IMR-90 (cell line): ENCODE data around the gene TNK2. TPM values are rescaled to one million over a fixed set of nuclear protein-coding genes. Genes with fewer than 3 reads are reported as not detected.

Source experiments
- ATAC-seq: fragments of 200-7000 bp; cut with Tn5 transposase; 2 replicates; pipeline ENCODE4 v1.9.1; 2020; ENCODE audit warnings: low read depth, mild to moderate bottlenecking, moderate library complexity
- BruUV-seq: library from RNA; stranded (reverse); fragments of 400-500 nt; replicated peaks from 2 replicates; lab custom pipeline; 2021; lab: Mats Ljungman, UMichigan
- CTCF ChIA-PET: fragments of 300-600 bp; formaldehyde crosslinking; extraction: SDS; loops from one replicate; lab custom pipeline; 2021; ENCODE audit warnings: antibody characterized with exemption; lab: Yijun Ruan, JAX
- POLR2A ChIA-PET: fragments of 300-600 bp; sonication (Branson Sonifier 250); formaldehyde crosslinking; loops from one replicate; lab custom pipeline; 2022; ENCODE audit warnings: antibody characterized with exemption; ENCODE audit not compliant: unreplicated experiment; lab: Charles Lee
- DNase-seq: peaks from one replicate; pipeline ENCODE4 v3.0.0; 2013
- H2AFZ ChIP-seq: replicated peaks from 2 replicates; pipeline ENCODE3; 2013; ENCODE audit warnings: low read length, mild to moderate bottlenecking; ENCODE audit not compliant: poor library complexity
- H2AK5ac ChIP-seq: 2 replicates; pipeline ENCODE4 v1.6.1; 2013; ENCODE audit warnings: low read depth, low read length, inconsistent platforms
- H2AK9ac ChIP-seq: replicated peaks from 2 replicates; pipeline ENCODE3; 2013; ENCODE audit warnings: mild to moderate bottlenecking, low read depth, low read length, moderate library complexity; ENCODE audit not compliant: poor library complexity
- H2BK120ac ChIP-seq: 2 replicates; pipeline ENCODE4 v1.6.1; 2013; ENCODE audit warnings: low read depth, low read length, inconsistent platforms
- H2BK15ac ChIP-seq: 3 replicates; pipeline ENCODE4 v1.6.1; 2013; ENCODE audit warnings: low read depth, low read length, inconsistent platforms
- H2BK20ac ChIP-seq: 2 replicates; pipeline ENCODE4 v1.6.1; 2013; ENCODE audit warnings: low read depth, mild to moderate bottlenecking, inconsistent platforms, low read length, moderate library complexity
- H2BK5ac ChIP-seq: 2 replicates; pipeline ENCODE4 v1.6.1; 2013; ENCODE audit warnings: mild to moderate bottlenecking, low read depth, low read length, inconsistent platforms; ENCODE audit not compliant: poor library complexity, severe bottlenecking
- H3K14ac ChIP-seq: replicated peaks from 2 replicates; pipeline ENCODE4 v1.6.1; 2013; ENCODE audit warnings: low read depth, low read length, inconsistent platforms
- H3K18ac ChIP-seq: 2 replicates; pipeline ENCODE4 v1.6.1; 2013; ENCODE audit warnings: low read depth, low read length, control low read depth
- H3K23ac ChIP-seq: 2 replicates; pipeline ENCODE4 v1.6.1; 2013; ENCODE audit warnings: low read depth, low read length, inconsistent platforms
- H3K27ac ChIP-seq: 2 replicates; pipeline ENCODE4 v1.5.1; 2013; ENCODE audit warnings: mild to moderate bottlenecking, control low read depth, low read length; ENCODE audit not compliant: insufficient read depth
- H3K27me3 ChIP-seq: 2 replicates; pipeline ENCODE4 v1.6.1; 2013; ENCODE audit warnings: low read length; ENCODE audit not compliant: control insufficient read depth, insufficient read depth
- H3K36me3 ChIP-seq: 2 replicates; pipeline ENCODE4 v1.6.1; 2013; ENCODE audit warnings: low read length, mixed read lengths; ENCODE audit not compliant: control insufficient read depth, insufficient read depth
- H3K4ac ChIP-seq: 2 replicates; pipeline ENCODE4 v1.6.1; 2013; ENCODE audit warnings: low read depth, low read length, inconsistent platforms
- H3K4me1 ChIP-seq: 2 replicates; pipeline ENCODE4 v1.6.1; 2013; ENCODE audit warnings: low read length, mixed read lengths; ENCODE audit not compliant: control insufficient read depth, insufficient read depth
- H3K4me2 ChIP-seq: 2 replicates; pipeline ENCODE4 v1.6.1; 2013; ENCODE audit warnings: low read depth, mild to moderate bottlenecking, control low read depth, low read length, moderate library complexity
- H3K4me3 ChIP-seq: 2 replicates; pipeline ENCODE4 v1.5.1; 2013; ENCODE audit warnings: low read depth, mild to moderate bottlenecking, control low read depth, low read length, moderate library complexity; ENCODE audit not compliant: insufficient read depth
- H3K56ac ChIP-seq: 2 replicates; pipeline ENCODE4 v1.6.1; 2013; ENCODE audit warnings: low read length, inconsistent platforms; ENCODE audit not compliant: insufficient read depth; ENCODE audit errors: extremely low read depth
- H3K79me1 ChIP-seq, 2 experiments: 2 replicates each; pipeline ENCODE4 v1.6.1; 2013; ENCODE audit warnings: low read length in 2 of 2, inconsistent platforms in 1 of 2, low read depth in 1 of 2
- H3K9ac ChIP-seq: 2 replicates; pipeline ENCODE4 v1.6.1; 2013; ENCODE audit warnings: low read depth, low read length, control low read depth
- H3K9me1 ChIP-seq: 2 replicates; pipeline ENCODE4 v1.6.1; 2013; ENCODE audit warnings: low read length, inconsistent platforms; ENCODE audit not compliant: insufficient read depth
- H3K9me3 ChIP-seq: 2 replicates; pipeline ENCODE4 v1.6.1; 2013; ENCODE audit warnings: low read length; ENCODE audit not compliant: control insufficient read depth, insufficient read depth
- H4K20me1 ChIP-seq: 2 replicates; pipeline ENCODE4 v1.6.1; 2013; ENCODE audit warnings: low read length, inconsistent platforms; ENCODE audit not compliant: insufficient read depth
- H4K5ac ChIP-seq: 2 replicates; pipeline ENCODE4 v1.6.1; 2013; ENCODE audit warnings: mild to moderate bottlenecking, low read depth, low read length, control low read depth
- H4K8ac ChIP-seq, 2 experiments: 2 replicates each; pipeline ENCODE4 v1.6.1; 2013; ENCODE audit warnings: low read depth in 2 of 2, low read length in 2 of 2, control low read depth in 1 of 2, inconsistent platforms in 1 of 2
- H4K91ac ChIP-seq: 2 replicates; pipeline ENCODE4 v1.6.1; 2013; ENCODE audit warnings: low read depth, low read length, inconsistent platforms; ENCODE audit not compliant: insufficient read depth
- BHLHE40 ChIP-seq: fragments of 150-350 bp; IDR thresholded peaks from 2 replicates; pipeline ENCODE4 v1.6.1; 2016; ENCODE audit warnings: mild to moderate bottlenecking, low read depth, low read length
- FOS ChIP-seq: fragments of 150-350 bp; IDR thresholded peaks from 2 replicates; pipeline ENCODE4 v1.6.1; 2016; ENCODE audit warnings: low read depth, low read length
- MXI1 ChIP-seq: IDR thresholded peaks from 2 replicates; pipeline ENCODE4 v1.6.1; 2012; ENCODE audit warnings: low read depth, mild to moderate bottlenecking, low read length, moderate library complexity, borderline replicate concordance
- NFE2L2 ChIP-seq: fragments of 150-350 bp; IDR thresholded peaks from 2 replicates; pipeline ENCODE4 v1.6.1; 2016; ENCODE audit warnings: low read depth, mild to moderate bottlenecking, low read length
- RAD21 ChIP-seq: IDR thresholded peaks from 2 replicates; pipeline ENCODE4 v1.6.1; 2012; ENCODE audit warnings: low read length, improper control_type of control experiment
- WGBS, 2 experiments: methylation state at CpG; one replicate each; pipeline versions ENCODE4 v1.1.5 to v1.1.7; 2013; ENCODE audit warnings: missing lambda C conversion rate in 2 of 2; ENCODE audit not compliant: insufficient read length in 1 of 2; ENCODE audit errors: extremely low coverage in 2 of 2; 5-methylcytosine and 5-hydroxymethylcytosine counted together
- dilution Hi-C: fragments of 300-500 bp; cut with HindIII; formaldehyde crosslinking; loops from one replicate; pipeline ENCODE4 v1.14.3; 2018; ENCODE audit warnings: low sequenced_read_pairs; ENCODE audit not compliant: unreplicated experiment
- in situ Hi-C: fragments of 300-500 bp; cut with MboI; formaldehyde crosslinking; loops from 3 replicates; pipeline ENCODE4 v1.14.3; 2019; ENCODE audit warnings: low sequenced_read_pairs, inconsistent platforms, mixed read lengths
- intact Hi-C: fragments of 100-400 bp; cut with micrococcal nuclease; formaldehyde crosslinking; loops from 2 replicates; pipeline ENCODE4 v1.10.0; 2022
- polyA plus RNA-seq, 3 experiments: library from polyadenylated mRNA; depleted of rRNA; stranded (reverse); fragments of >200 nt; gene quantifications; 2 replicates each; pipeline ENCODE4 v1.2.3, GENCODE V29; 2012; ENCODE audit warnings: low replicate concordance in 1 of 3
- total RNA-seq: library from RNA; depleted of rRNA; stranded (reverse); fragments of >200 nt; gene quantifications from 2 replicates; pipeline ENCODE4 v1.2.3, GENCODE V29; 2012

Gene TNK2
- total and polyA plus RNA-seq, 2 of the 4 experiments (the other 2 are of a cell fraction), result 2.2 to 13.8 TPM

DNA sequence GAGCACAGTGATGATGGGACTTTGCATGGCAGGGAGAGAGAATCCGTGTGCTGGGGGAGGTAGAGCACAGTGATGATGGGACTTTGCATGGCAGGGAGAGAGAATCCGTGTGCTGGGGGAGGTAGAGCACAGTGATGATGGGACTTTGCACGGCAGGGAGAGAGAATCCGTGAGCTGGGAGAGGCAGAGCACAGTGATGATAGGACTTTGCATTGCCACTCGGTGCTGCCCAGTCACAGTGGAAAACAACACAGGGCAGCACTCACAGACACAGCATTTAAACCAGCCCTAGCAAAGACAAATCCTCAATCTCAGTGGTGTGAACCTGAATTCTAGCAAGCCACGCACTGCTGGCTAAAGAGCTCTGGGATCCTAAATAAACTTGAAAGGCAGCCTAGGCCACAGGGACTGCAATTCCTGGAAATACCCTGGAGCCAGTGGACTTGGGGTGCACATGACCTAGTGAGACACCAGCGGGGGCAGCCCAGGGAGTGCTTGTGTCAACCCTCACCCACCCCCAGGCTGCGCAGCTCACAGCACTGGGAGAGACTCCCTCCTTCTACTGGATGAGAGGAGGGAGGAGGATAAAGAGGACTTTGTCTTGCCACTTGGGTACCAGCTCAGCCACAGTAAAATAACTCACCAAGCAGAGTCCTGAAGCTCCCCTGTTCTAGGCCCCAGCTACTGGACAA is 23.4 kb upstream of the TNK2 start:
- Histone ChIP-seq H2AK5ac (no peak overlapping the region), H3K9ac (no peak overlapping the region), H3K27me3 (peaks cover 7% of the 10 kb centered on the region), H3K79me1 (no peaks in the 10 kb centered on the region), H3K23ac (no peak overlapping the region), H3K9me1 (no peaks in the 10 kb centered on the region), H2BK15ac (no peak overlapping the region), H3K4me1 (no peaks in the 10 kb centered on the region), H3K4me3 (no peak overlapping the region), H4K20me1 (no peaks in the 10 kb centered on the region), H3K36me3 (no peaks in the 10 kb centered on the region), H2BK120ac (no peak overlapping the region), H2BK20ac (no peak overlapping the region), H3K9me3 (no peaks in the 10 kb centered on the region), H4K91ac (no peak overlapping the region), H3K14ac (no peak overlapping the region), H3K4me2 (no peak overlapping the region), H3K4ac (no peak overlapping the region), H2AFZ (no peak overlapping the region), H2BK5ac (no peak overlapping the region), H2AK9ac (no peak overlapping the region), H3K56ac (no peak overlapping the region), H3K18ac (no peak overlapping the region), H4K5ac (no peak overlapping the region), H3K27ac (no peak overlapping the region), H4K8ac (no peak overlapping the region)
- in situ Hi-C loops, result no loop called here
- ChIA-PET POLR2A (interaction anchor here (0.5 kb wide), 1 partner anchor 9 kb away, joined by 7 read pairs; no protein-coding TSS in a partner anchor), CTCF (no interaction called here)
- 80% methylated on average over 1 of the region's 8 CpGs; no CpG with 5 or more reads in 1 of the 2 experiments for WGBS, 2 experiments
- ATAC-seq (no peak), DNase-seq (no peak)
- TF ChIP-seq RAD21 (no peak), FOS (no peak), MXI1 (no peak), BHLHE40 (no peak), NFE2L2 (no peak)
- intact Hi-C loops, result no loop called here
- BruUV-seq, result no TSS peak
- dilution Hi-C loops, result no loop called here
